ENCODE measurements around the gene TSPAN14.
A peak's percentile ranks its signal among the peaks of the same experiment; 100 is the strongest.
"Not testable (repeated sequence)": the region's sequence is repeated elsewhere in the genome, so short reads cannot be mapped to it uniquely, and the experiment has no call there.

The TSPAN14 gene

DNA sequence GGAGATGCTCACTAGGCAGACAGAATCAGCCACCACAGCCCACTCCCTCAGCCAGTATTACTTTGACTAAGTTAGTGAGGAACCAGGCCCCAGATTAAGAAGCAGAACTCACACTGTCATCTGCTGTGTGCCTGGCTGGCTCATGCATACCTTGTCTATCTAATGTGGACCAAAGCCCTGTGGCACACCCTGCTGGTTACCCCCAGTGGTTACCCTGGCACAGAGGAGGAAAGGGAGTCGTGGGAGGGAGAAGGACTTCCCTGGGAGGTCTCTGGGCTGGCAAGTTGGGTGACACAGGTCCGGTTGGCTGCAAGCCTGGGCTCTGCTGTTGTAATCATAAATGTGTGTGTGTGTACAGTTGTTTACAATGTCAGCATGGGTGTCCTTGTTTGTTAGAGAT, 76.1 kb downstream of the TSPAN14 start:
- DNase-seq = no peak

DNA sequence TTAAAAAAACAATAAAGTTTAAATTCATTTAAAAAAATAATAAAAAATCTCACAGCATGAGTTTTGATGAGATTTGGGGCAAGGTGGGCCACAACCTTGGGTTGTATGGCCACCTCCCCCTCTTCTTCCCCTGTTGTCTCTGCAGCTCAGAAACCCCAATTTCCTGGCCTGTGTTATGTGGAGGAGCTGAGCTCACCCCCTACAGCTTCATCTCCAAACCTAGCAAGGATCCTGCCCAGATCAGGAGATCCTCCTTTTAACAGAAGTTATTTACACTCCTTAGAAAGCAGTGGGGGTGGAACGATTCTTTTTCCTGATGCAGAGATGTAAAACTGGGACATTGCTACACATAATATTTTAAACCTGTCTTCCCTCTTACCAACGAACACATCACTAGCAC, 76.7 kb downstream of the TSPAN14 start:
- DNase-seq = no peak

GRCh38 chr10:80532571-80532970, 78.5 kb downstream of the TSPAN14 start:
- DNase-seq = no peak

GRCh38 chr10:80534059-80534458, 79.9 kb downstream of the TSPAN14 start:
- DNase-seq = not testable (repeated sequence)

- DNase-seq = not testable (repeated sequence)
Measured at GRCh38 chr10:80534646-80535045, 80.5 kb downstream of the TSPAN14 start.

DNA sequence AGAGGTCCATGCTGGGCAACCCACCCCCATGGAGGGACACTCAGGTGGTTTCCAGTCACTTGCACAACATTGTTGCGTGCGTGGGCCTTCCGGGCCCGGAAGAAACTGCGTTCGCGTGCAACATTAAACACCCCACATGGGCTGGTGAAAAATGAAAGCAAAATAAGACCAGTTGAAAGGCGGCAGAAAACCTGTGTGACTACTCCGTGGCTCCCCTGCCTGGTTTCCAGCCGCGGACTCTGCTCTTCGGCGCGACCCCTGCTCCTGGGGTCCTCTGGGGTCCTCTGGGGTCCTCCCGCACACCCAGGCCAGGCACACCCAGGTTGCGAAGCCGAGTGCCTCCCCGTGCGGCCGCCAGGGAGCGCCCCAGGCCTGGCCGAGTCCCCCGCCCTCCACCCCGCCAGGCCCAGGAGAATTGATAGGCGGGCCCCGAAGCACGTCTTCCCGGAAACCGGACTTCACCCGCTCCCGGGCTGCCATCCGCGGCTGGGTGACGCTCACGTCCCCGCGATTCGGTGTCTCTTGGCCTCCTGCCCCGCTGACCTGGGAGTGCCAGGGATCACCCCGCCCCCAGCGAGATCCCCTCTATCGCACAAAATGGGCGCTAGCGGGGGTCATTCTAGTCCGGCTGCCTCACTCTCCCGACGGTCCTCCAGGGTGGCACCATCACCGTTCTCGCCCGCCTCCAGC, 81.7 kb downstream of the TSPAN14 start:
- peak; percentile 63 for DNase-seq

DNA sequence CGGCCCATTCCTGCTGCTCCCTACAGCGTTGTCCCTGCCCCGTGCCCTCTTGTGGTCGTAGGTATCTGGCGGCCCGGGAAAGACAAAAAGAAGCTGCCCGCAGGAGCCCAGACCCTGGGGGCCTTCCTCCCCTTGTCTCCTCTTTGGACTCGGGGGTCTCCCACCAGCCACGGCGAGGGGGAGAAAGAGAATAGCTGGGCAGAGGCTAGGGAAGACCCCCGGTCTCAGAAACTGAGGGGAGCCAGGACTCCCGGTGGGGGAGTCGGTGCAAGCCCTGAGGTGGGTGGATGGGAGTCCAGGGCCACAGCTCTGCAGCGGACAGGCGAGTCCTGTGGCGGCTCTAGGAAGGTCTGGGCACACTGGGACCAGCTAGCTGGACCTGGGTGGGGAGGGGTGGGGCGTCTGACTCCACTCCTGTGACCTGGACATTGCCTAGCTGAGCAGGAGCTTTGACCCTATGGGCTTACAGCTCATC, 82.3 kb downstream of the TSPAN14 start:
- DNase-seq = no peak

DNA sequence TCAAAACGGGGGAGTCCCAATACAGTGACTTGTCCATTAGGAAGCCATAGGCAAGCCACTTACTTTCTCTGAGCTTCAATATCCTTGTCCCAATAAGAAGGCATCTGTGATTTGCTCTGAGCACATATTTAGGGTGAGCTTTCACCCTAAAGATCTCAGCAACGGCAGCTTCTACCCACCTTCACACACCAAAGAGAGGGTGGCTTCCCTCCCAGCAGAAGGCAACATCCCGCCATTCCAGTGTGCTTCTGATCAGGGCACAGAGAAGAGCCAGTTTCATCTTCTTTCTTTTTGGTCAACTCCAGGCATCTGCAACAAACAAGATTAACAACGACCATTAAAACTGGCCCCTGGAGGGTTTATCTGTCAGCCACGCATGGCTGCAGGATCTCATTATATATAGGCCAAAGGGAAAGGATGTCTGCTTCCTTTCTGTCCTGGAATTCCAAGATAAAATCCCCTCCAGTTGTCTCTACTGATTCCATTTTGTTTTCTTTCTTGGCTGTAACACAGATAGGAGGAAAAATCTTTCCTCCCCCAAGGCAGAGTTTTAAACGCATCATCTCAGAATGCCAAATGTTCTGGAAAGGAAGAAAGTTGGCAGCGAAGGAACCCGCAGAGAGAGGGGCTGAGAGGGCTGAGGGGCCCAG, 83.1 kb downstream of the TSPAN14 start:
- no peak for DNase-seq

- DNase-seq = no peak
Measured at GRCh38 chr10:80537736-80538480, 83.8 kb downstream of the TSPAN14 start, which contains the start of gene SH2D4B. Gene SH2D4B (plus strand): TSS chr10:80537902. CDS start chr10:80538332, 430 bp downstream.

DNA sequence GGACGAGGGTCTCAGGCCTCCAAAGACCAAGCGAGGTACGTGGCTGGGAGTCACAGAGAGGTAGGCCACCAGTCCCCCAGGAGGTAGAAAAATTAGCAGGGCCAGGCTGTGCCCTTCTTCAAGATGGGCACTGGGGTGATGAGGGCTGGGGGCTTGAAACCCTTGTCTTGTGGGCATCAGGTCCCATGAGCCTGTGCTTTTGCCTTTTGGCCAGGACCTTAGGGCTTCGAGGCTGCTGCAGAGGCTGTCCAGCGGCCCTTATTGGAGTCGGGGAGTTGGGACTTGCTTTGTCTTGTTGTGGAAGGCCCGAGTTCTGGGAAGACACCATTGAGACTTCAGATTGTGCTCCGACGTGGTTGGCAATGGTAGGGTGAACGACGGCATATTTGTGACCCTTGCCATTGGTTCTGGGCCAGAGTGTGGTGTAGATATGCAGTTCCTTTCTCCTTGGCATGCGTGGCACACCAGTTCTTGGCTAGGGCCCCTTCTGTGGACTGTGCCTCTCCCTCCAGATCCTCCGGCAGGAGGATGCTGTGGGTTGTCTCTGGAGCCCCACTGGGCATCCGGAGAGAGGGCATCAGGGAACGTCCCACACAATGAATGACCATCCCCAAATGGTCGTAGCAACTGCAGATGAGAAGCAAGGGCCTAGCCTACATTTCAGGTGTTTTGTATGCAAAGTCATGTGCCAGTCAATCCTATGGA, 84.5 kb downstream of the TSPAN14 start:
- no peak for DNase-seq

DNA sequence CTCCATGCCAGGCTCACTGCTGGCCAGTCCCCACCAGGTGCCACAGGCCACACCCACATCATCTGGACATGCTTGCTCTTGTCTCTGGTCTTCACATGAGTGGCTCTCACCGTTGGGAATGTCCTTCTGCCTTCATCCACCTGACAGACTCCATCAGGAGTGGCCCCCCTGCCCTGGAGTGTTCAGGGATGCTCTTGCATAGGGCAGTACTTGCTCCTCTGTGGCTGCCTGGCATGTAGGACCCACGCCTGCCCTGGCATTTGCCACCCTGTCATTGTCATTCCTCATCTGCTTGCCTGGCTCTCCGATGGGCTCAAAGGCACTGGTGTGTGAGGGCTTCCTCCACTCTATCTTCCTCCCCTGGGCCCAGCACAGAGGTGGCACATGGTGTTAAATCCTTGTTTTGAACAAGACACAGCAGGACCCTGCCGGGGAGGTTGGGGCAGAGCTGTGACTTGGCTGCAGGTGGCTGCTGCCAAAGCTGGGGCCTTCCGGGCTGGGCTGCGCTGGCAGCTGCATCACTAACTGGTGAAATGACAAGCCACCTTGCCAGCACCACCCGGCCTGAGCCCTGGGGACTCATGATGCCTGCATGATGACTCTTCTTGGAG, 85.4 kb downstream of the TSPAN14 start:
- DNase-seq = no peak

- no peak for DNase-seq
Measured at GRCh38 chr10:80540136-80540535, 86.0 kb downstream of the TSPAN14 start.

DNA sequence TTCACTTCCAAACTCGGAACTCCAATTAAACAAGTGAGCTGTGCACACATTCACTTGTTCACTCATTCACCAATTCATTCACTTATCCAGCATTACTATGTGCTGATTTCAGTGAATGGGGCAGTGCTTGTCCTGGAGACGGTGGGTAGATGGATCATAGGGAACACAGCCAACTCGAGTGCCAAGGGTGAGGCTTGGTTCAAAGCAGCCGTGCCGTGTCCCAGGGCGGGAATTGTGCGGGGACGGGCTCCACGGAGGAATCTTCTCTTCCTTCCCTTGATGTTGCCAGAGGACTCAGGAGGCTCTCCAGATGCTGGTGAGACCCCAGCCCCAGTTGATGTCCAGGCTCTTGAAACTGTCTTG, 86.5 kb downstream of the TSPAN14 start:
- no peak for DNase-seq

DNA sequence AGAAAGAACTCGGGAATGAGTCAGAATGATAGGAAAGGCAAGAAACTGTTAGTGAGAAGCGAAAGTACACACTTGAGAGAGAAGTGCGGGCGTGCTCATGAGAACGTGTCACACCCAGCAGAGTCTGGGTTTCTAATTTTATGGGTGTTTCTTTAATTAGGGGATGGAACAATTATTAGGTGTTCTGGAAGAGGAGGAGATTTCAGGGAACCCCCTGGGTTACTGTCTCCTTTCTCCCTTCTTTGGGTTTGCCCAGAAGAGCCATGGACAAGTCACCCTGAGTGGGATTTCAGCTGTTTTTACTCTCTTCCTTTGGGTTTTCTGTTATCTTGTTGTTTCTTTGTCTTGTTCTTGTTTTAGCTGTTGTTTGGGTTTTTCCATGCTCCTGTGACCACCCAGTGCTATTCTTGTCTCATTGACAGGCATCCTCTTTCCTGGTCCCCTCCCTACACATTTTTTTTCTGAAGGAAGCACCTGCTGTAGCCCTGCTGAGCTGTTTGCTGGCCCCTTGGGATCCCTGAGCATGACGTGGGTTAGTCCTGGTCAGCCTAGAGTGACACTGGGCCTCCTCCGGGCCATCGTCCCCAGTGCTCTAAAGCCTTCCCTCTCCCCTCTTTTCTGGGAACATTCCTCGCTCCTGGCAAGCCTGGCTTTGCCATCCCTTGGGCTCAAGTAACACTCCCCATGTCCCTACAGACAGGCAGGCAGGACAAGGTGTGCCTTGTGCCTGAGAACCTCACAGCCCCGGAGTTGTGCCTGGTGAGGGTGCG, 87.1 kb downstream of the TSPAN14 start:
- no peak for DNase-seq

DNA sequence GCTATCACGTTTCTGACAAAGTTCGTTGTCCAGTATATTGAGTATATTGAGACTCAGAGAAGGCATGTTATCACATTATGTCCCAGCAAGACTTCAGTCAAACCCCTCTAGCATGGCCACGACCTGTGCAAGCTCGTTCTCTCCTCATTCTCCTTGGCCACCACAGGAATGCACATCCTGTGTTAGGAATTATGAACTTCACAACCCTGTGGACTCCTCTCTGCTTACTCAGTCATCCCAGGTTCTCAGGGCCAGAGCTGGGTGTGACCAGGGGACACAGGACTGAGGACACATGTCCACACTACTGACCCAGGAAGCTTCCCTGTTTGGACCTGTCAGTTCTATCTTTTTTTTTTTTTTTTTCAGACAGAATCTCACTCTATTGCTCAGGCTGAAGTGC, 87.9 kb downstream of the TSPAN14 start:
- no peak for DNase-seq

DNA sequence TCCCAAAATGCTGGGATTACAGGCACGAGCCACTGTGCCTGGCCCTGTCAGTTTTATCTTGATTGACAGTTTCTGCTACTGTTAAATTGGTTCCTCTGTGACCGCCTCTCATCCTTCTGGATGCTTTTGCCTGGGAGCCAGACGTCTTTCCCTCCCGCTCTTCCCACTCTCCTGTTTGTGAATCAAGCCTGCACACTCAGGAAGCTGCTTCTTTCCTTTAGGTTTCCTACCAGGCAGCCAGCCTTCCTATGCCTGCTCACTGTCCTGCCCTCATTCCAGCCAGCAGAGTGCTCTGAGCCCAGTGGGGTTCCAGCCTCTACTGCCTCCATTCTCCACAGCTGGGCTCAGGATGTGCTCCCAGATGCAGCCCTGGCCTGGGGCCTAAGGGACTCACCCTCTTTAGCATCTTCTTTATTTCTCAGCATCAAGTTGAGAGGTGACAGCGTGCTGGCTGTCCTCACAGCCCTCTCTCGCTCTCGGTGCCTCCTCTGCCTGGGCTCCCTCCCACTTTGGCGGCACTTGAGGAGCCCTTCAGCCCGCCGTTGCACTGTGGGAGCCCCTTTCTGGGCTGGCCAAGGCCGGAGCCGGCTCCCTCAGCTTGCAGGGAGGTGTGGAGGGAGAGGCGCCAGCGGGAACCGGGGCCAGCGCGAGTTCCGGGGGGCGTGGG, 88.7 kb downstream of the TSPAN14 start:
- no peak for DNase-seq

GRCh38 chr10:80543319-80543672, 89.2 kb downstream of the TSPAN14 start:
- DNase-seq = not testable (repeated sequence)

- no peak for DNase-seq
Measured at GRCh38 chr10:80544316-80544953, 90.3 kb downstream of the TSPAN14 start.

DNA sequence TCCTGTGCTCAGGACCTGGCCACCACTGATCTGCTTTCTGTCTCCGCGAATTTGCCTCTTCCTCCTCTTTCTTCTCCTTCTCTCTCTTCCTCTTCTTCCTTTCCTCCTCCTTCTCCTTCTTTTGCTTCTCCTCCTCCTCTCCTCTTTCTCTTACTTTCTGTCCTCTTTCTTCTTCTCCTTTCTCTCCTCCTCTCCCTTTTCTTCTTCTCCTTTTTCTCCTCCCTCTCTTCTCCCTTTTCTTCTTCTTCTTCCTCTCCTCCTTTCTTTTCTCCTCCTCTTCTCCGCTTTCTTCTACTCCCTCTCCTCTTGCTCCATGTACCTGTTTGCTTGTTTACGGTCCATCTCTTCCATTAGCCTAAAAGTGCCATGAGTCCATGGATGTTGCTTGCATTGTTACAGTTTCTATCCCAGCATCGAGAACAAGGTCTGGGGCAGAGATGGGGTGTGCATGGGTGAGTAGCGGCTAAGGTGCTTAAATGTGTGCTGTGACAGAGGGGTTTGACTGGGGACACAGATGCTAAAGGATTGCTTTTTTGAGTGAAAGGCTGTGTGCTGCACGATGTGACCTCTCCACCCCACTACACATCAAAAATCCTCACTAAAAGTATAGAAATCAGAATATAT, 91.3 kb downstream of the TSPAN14 start:
- DNase-seq = no peak

DNA sequence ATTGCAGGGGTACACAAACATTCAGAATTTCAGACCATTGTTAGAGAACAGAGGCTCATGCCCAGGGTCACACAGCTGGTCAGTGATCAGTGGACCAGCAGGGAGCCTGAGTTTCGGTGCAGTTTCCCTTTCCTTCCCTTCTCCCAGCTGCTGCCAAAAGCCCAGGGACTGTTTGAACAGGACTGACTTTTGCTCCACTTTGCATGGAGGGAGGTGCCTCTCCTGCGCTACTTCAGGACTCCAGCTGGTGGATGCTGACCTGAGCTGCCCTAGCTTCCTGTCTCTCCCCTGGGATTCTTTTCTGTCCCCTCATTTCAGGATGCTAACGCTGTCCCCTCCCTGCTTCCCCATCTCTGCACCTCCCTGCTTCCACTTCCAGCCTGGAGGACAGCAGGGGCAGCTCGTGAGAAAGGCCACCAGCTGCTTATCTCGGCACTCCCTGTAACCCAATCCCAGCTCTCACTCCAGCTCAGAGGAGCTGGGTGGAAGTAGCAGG, 98.1 kb downstream of the TSPAN14 start:
- no peak for DNase-seq
